ENCODE results near the gene SQSTM1. TPM values are rescaled to one million over a fixed set of nuclear protein-coding genes. Genes with fewer than 3 reads are reported as not detected.

The SQSTM1 gene
- total and polyA plus RNA-seq, 11 donors: 177 to 747 (median 396) TPM

DNA sequence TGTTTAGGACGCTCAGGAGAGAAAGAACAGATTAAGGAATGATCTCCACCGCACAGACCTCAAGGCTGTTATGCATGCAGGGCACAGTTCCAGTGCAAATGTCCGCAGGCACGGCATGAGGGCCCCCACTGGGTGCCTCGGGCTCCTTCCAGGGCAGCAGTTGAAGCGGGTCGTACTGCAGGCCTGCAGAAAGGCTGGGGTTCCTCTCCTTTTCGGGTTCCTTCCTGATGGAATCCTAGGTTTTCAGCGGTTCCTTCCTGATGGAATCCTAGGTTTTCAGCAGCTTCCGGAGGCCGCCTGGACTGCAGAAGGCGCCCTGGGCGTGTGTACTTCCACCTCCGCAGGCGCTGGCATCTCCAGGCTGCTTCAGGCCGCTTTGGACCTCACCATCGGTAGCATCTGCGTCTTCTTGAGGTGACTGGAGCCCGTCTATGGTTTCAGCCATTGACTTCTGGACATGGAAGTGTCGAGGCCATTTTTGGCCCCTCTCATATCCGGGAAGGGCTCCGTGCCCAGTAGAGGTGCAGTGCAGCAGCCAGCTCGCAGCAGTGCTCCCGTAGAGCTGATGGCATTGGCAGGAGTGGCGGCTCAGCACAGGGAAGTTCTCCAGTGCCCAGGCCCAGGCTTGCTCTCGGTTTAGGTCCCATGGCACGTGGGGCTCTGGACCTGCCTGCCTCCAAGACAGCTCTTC, 8.4 kb upstream of the SQSTM1 start:
- DNase-seq: no peak
- no peaks in the 10 kb centered on the region for H3K27me3 ChIP-seq
- H3K9me3 ChIP-seq: no peaks in the 10 kb centered on the region
- H3K4me3 ChIP-seq: no peak overlapping the region
- no peak for ATAC-seq
- intact Hi-C loops (cut with DNase I): no loop called here
- WGBS, 4 donors: 88 to 93% (median 91%) methylated on average over 27 of the region's 27 CpGs
- TF ChIP-seq POLR2A (IDR thresholded peaks at IDR 0.05) (no peak), CTCF (IDR thresholded peaks at IDR 0.05) (no peak)
- H3K36me3 ChIP-seq: peaks cover 0 to 14% (median 4%) of the 10 kb centered on the region in 9 donors
- H3K27ac ChIP-seq: no peak overlapping the region
- peaks cover 0 to 19% (median 10%) of the 10 kb centered on the region in 12 donors for H3K4me1 ChIP-seq

- no peak for TF ChIP-seq CTCF (IDR thresholded peaks at IDR 0.05)
- no peak for TF ChIP-seq POLR2A (IDR thresholded peaks at IDR 0.05)
- H3K4me1 ChIP-seq: peaks cover 0 to 19% (median 13%) of the 10 kb centered on the region in 12 donors
- H3K36me3 ChIP-seq: peaks cover 0 to 14% (median 4%) of the 10 kb centered on the region in 9 donors
- no peaks in the 10 kb centered on the region for H3K9me3 ChIP-seq
- intact Hi-C loops (cut with DNase I): no loop called here
- DNase-seq (no peak), ATAC-seq (no peak)
- 89 to 92% (median 92%) methylated on average over 5 of the region's 5 CpGs for WGBS, 4 donors
- H3K4me3 ChIP-seq: no peak overlapping the region
- no peaks in the 10 kb centered on the region for H3K27me3 ChIP-seq
- H3K27ac ChIP-seq: no peak overlapping the region
These were observed 7.6 kb upstream of the SQSTM1 start for GRCh38 chr5:179812997-179813607.

DNA sequence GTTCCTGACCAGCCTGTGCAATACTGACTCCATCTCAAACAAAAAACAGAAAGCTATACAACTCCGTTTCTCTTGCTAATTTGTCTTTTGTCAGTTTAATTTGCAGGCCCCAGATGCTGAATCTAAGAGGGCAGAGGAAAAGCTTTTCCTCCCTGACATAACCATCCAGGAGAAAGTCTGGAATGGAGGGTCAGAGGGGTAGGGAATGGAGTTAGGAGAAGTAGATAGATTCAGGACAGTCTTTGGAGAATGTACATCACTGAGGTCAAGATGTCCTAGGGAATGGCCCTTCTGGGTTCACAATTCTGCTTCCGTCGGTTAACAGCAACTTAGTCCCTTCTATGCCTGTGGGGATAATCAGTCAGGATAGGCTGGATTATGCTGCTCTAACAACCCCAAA, 6.6 kb upstream of the SQSTM1 start:
- TF ChIP-seq CTCF (IDR thresholded peaks at IDR 0.05): no peak
- Histone ChIP-seq H3K4me3 (no peak overlapping the region), H3K27me3 (no peaks in the 10 kb centered on the region), H3K9me3 (no peaks in the 10 kb centered on the region), H3K36me3 (peaks cover 0 to 14% (median 4%) of the 10 kb centered on the region in 9 donors), H3K4me1 (peaks cover 0 to 26% (median 20%) of the 10 kb centered on the region in 12 donors), H3K27ac (no peak overlapping the region)
- DNase-seq (no peak), ATAC-seq (no peak)
- WGBS, 4 donors: 85 to 87% (median 86%) methylated on average over 3 of the region's 3 CpGs
- intact Hi-C loops (cut with DNase I): no loop called here

GRCh38 chr5:179815491-179816249, 5.0 kb upstream of the SQSTM1 start:
- Histone ChIP-seq H3K36me3 (peaks cover 0 to 14% (median 4%) of the 10 kb centered on the region in 9 donors), H3K4me3 (no peak overlapping the region), H3K27ac (no peak overlapping the region), H3K27me3 (no peaks in the 10 kb centered on the region), H3K4me1 (peaks cover 9 to 40% (median 33%) of the 10 kb centered on the region in 12 donors), H3K9me3 (no peaks in the 10 kb centered on the region)
- intact Hi-C loops (cut with DNase I): no loop called here
- DNase-seq (peak in 2 of 5 donors; percentile 12 to 23), ATAC-seq (no peak)
- 94 to 97% (median 95%) methylated on average over 21 of the region's 21 CpGs for WGBS, 4 donors
- TF ChIP-seq CTCF (IDR thresholded peaks at IDR 0.05) (no peak), POLR2A (IDR thresholded peaks at IDR 0.05) (no peak)
